Loucy (cell line): ENCODE results near the gene RPS19BP1.

ENCODE experiments used
- H2AFZ ChIP-seq: fragments of 200-600 bp; sonication (generic); 2 replicates; pipeline ENCODE4 v1.6.0; 2016; ENCODE audit warnings: antibody characterized with exemption, mild to moderate bottlenecking, low read length, moderate library complexity
- H3F3A ChIP-seq: fragments of 200-600 bp; 2 replicates; pipeline ENCODE4 v1.6.0; 2016; ENCODE audit warnings: antibody characterized with exemption, low read depth, mild to moderate bottlenecking
- H3K27me3 ChIP-seq: fragments of 200-600 bp; sonication (generic); 2 replicates; pipeline ENCODE4 v1.6.1; 2014; ENCODE audit warnings: low read length, mild to moderate bottlenecking; ENCODE audit not compliant: insufficient read depth, poor library complexity, severe bottlenecking
- H3K36me3 ChIP-seq: fragments of 200-600 bp; sonication (generic); 2 replicates; pipeline ENCODE4 v1.6.1; 2016; ENCODE audit warnings: low read length; ENCODE audit not compliant: insufficient read depth
- H3K4me1 ChIP-seq: fragments of 200-600 bp; sonication (generic); 2 replicates; pipeline ENCODE4 v1.5.1; 2014; ENCODE audit warnings: low read length, mild to moderate bottlenecking; ENCODE audit not compliant: insufficient read depth, poor library complexity, severe bottlenecking
- H3K4me2 ChIP-seq: fragments of 200-600 bp; sonication (generic); 2 replicates; pipeline ENCODE4 v1.6.0; 2014; ENCODE audit warnings: antibody characterized with exemption, low read length, low read depth, mild to moderate bottlenecking; ENCODE audit not compliant: poor library complexity, severe bottlenecking
- H3K4me3 ChIP-seq: fragments of 200-600 bp; sonication (generic); 2 replicates; pipeline ENCODE4 v1.5.1; 2014; ENCODE audit warnings: low read length, mild to moderate bottlenecking, mixed read lengths; ENCODE audit not compliant: poor library complexity, severe bottlenecking
- H3K79me2 ChIP-seq: fragments of 200-600 bp; sonication (generic); 2 replicates; pipeline ENCODE4 v1.6.1; 2014; ENCODE audit warnings: low read length; ENCODE audit not compliant: insufficient read depth
- H3K9ac ChIP-seq: fragments of 200-600 bp; sonication (generic); 2 replicates; pipeline ENCODE4 v1.6.0; 2014; ENCODE audit warnings: mild to moderate bottlenecking, low read depth, low read length, moderate library complexity; ENCODE audit not compliant: poor library complexity, severe bottlenecking
- H3K9me2 ChIP-seq: fragments of 200-600 bp; sonication (generic); replicated peaks from 2 replicates; pipeline ENCODE4 v1.6.1; 2016; ENCODE audit warnings: low read depth, low read length, mixed read lengths
- H3K9me3 ChIP-seq: fragments of 200-600 bp; sonication (generic); 2 replicates; pipeline ENCODE4 v1.6.1; 2014; ENCODE audit warnings: mild to moderate bottlenecking, antibody characterized with exemption, low read length, low read depth; ENCODE audit not compliant: insufficient read depth
- H4K20me1 ChIP-seq: fragments of 200-600 bp; sonication (generic); 2 replicates; pipeline ENCODE4 v1.6.0; 2014; ENCODE audit warnings: antibody characterized with exemption, low read length, mild to moderate bottlenecking; ENCODE audit not compliant: insufficient read depth, poor library complexity, severe bottlenecking
- EZH2phosphoT487 ChIP-seq: fragments of 200-600 bp; IDR thresholded peaks from 2 replicates; pipeline ENCODE4 v1.6.1; 2018; ENCODE audit warnings: antibody characterized with exemption, mild to moderate bottlenecking, moderate library complexity, borderline replicate concordance
- TF ChIP-seq, protein P1 (sequence below): fragments of 200-600 bp; sonication (generic); conservative IDR thresholded peaks from 2 replicates; pipeline ENCODE4 v1.5.1; 2014; ENCODE audit warnings: mild to moderate bottlenecking, antibody characterized with exemption, low read length

The RPS19BP1 gene

DNA sequence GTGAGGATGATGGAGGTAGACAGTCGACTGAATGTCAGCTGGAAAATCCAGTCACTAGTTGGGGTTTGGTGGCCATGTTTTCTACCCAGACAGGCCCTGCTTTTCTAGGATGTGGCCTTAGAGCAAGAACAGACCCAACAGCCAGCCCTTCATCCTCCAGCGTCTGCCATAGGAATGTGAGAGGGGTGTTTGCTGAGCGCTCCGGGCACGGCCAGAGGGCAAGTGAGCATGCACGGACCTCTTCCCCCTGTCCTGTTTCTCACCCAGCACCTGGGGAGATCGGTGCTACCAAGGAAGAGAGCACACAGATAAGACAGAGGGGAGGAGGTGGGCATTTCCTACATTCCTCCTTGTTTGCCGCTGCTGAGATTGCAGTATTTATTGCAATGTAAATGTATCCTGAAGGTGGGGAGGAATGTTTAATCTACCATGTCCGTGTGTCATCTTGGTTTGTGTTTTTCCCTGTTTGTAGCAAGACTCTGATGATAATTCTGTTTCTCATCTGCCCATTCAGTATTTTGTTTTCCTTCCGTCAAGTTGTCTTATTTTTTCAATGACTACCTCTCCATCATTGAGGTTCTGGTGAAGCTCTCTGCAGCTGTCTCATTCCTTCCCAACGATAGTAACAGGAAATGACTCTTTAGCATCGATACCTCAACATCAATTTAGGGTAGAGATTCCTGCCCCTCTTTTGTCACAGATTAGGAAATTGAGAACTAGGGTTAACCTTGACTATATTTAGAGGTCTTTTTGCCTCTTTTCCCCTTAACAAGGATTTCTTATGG lies 17.1 kb downstream of the RPS19BP1 start:
- Histone ChIP-seq H3K9me2 (no peaks in the 10 kb centered on the region), H3K4me2 (no peak overlapping the region), H3K27me3 (peaks cover 1% of the 10 kb centered on the region), H3K9me3 (no peaks in the 10 kb centered on the region), H2AFZ (no peak overlapping the region), H3F3A (no peaks in the 10 kb centered on the region; the same call in 1 of the 2 replicates), H4K20me1 (peaks cover 13% of the 10 kb centered on the region), H3K9ac (no peak overlapping the region), H3K4me3 (no peak overlapping the region), H3K79me2 (peaks cover 43% of the 10 kb centered on the region), H3K4me1 (peaks cover 11% of the 10 kb centered on the region), H3K36me3 (peaks cover 62% of the 10 kb centered on the region; the same call in 1 of the 2 replicates)
- TF ChIP-seq, protein P1, sequence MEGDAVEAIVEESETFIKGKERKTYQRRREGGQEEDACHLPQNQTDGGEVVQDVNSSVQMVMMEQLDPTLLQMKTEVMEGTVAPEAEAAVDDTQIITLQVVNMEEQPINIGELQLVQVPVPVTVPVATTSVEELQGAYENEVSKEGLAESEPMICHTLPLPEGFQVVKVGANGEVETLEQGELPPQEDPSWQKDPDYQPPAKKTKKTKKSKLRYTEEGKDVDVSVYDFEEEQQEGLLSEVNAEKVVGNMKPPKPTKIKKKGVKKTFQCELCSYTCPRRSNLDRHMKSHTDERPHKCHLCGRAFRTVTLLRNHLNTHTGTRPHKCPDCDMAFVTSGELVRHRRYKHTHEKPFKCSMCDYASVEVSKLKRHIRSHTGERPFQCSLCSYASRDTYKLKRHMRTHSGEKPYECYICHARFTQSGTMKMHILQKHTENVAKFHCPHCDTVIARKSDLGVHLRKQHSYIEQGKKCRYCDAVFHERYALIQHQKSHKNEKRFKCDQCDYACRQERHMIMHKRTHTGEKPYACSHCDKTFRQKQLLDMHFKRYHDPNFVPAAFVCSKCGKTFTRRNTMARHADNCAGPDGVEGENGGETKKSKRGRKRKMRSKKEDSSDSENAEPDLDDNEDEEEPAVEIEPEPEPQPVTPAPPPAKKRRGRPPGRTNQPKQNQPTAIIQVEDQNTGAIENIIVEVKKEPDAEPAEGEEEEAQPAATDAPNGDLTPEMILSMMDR: no peak
- no peak for TF ChIP-seq EZH2phosphoT487

DNA sequence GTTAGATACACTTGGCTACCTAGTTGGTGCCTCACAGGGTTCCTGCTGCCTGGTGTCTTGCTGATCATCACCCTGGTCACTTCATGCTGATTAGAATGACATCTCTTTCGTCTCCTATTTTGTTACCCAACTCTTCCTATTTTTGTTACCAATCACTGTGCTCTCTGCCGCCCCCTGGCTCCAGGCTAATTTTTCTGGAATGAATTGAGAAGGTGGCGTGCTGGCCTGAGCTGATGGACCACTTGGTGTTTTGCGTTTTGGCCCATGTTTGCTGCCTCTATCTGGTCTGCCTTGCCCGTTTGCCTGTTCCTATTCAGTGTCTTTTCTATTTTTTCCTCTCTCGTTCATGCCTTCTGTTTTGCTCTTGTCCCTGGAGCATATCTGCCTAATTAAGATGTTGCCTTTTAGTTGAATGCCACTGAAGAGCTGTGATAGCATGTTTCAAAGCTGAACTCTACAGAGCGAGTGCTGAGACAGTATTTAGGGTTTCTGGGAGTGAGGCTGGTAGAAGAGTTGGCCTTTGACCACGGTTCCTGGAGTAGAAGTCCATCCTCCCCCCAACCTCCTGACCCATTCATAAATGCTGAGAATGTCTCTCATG lies 18.1 kb downstream of the RPS19BP1 start:
- Histone ChIP-seq H3K9me3 (no peaks in the 10 kb centered on the region), H3K79me2 (peaks cover 50% of the 10 kb centered on the region), H2AFZ (no peak overlapping the region), H3K36me3 (peaks cover 69% of the 10 kb centered on the region; the same call in 1 of the 2 replicates), H3K9me2 (no peaks in the 10 kb centered on the region), H3F3A (no peaks in the 10 kb centered on the region; the same call in 1 of the 2 replicates), H3K4me3 (no peak overlapping the region), H4K20me1 (peaks cover 12% of the 10 kb centered on the region), H3K27me3 (no peaks in the 10 kb centered on the region), H3K4me1 (peaks cover 11% of the 10 kb centered on the region), H3K9ac (no peak overlapping the region), H3K4me2 (no peak overlapping the region)
- TF ChIP-seq EZH2phosphoT487: no peak
- TF ChIP-seq, protein P1: peak; percentile 77

DNA sequence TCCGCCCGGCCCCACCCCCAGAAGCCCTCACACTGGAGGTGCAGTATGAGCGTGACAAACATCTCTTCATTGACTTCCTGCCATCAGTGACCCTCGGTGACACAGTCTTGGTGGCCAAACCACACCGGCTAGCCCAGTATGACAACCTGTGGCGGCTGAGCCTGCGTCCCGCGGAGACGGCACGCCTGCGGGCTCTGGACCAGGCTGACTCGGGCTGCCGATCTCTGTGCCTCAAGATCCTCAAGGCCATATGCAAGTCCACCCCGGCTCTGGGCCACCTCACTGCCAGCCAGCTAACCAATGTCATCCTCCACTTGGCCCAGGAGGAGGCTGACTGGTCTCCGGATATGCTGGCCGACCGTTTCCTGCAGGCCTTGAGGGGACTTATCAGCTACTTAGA lies 18.8 kb downstream of the RPS19BP1 start:
- no peaks in the 10 kb centered on the region for H3K27me3 ChIP-seq
- no peak overlapping the region for H3K4me2 ChIP-seq
- no peaks in the 10 kb centered on the region for H3F3A ChIP-seq
- peaks cover 51% of the 10 kb centered on the region for H3K79me2 ChIP-seq
- H3K36me3 ChIP-seq: peaks cover 75% of the 10 kb centered on the region; the same call in 1 of the 2 replicates
- no peaks in the 10 kb centered on the region for H3K9me2 ChIP-seq
- H3K9ac ChIP-seq: no peak overlapping the region
- H3K9me3 ChIP-seq: no peaks in the 10 kb centered on the region
- no peak overlapping the region for H3K4me3 ChIP-seq
- peaks cover 7% of the 10 kb centered on the region for H3K4me1 ChIP-seq
- H2AFZ ChIP-seq: no peak overlapping the region
- TF ChIP-seq, protein P1: no peak
- no peak for TF ChIP-seq EZH2phosphoT487
- peaks cover 12% of the 10 kb centered on the region for H4K20me1 ChIP-seq
